ENCODE results near the gene GAS6.

GAS6 gene

DNA sequence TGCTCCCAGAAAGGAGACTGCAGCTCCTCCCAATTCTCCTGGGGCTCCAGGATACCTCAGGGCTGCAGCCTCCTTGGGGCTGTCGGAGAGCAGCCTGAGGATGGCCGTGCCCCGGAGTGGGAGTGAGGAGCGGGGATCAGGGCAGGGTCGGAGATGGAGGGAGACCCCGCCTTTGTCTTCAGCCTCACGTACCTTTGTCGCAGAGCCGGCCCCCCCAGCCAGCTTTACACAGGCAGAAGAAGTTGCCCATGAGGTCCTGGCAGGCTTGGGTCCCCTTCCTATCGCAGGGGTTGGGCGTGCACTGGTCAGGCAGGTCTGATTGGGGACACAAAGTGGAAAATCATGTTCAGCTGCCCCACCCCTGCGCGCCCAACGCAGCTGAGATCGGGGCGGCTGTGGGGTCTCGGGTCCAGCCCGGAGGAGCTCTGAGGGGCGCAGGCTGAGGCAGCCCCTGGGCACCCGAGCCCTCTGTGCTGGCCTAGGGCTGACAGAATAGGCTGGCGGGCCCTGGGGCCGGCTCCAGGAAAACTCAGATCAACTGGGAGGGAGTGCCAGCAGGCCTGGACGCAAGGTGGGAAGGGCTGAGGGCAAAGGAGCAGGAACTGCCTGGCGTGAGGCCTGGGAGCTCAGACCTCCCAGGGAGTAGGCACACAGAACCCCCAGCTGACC, 24.2 kb downstream of the GAS6 start:
- H3K36me3 ChIP-seq (ENCODE audit: control insufficient read depth in 2 of 2, insufficient read depth in 1 of 2, low read length in 2 of 2) = peaks cover 0 to 4% of the 10 kb centered on the region in 2 experiments; a peak in 1 of 3 replicates
- ChIA-PET POLR2A (no interaction called here), CTCF (no interaction called here)
- no peak overlapping the region for H3K27ac ChIP-seq (ENCODE audit: extremely low read depth, low read depth, low read length)
- peaks cover 7% of the 10 kb centered on the region for H3K4me1 ChIP-seq (ENCODE audit: control insufficient read depth, insufficient read depth, low read length)
- no peaks in the 10 kb centered on the region for H3K9me3 ChIP-seq (ENCODE audit: control insufficient read depth, insufficient read depth, low read depth, low read length)
- no peak overlapping the region for H3K4me3 ChIP-seq (ENCODE audit: low read depth, low read length)
- TF ChIP-seq ZBTB8A (tag by site-specific recombination; IDR thresholded peaks at IDR 0.05) (peak; percentile 21; the same call in 1 of the 2 replicates), ZNF791 (tag by site-specific recombination; IDR thresholded peaks at IDR 0.05) (no peak), ZBTB21 (tag by site-specific recombination; IDR thresholded peaks at IDR 0.05) (no peak), ZBTB1 (tag by site-specific recombination; IDR thresholded peaks at IDR 0.05) (no peak), TCF7L2 (IDR thresholded peaks at IDR 0.05; ENCODE audit: borderline replicate concordance, low read depth, low read length) (no peak), ZNF175 (tag by site-specific recombination; IDR thresholded peaks at IDR 0.05) (no peak), SP7 (tag by site-specific recombination; IDR thresholded peaks at IDR 0.05) (no peak), ZBTB17 (tag by site-specific recombination; IDR thresholded peaks at IDR 0.05) (0 out of 2 replicates have a peak, but pooled peaks have one; percentile 12), OSR2 (tag by site-specific recombination; IDR thresholded peaks at IDR 0.05) (no peak), ZNF701 (tag by site-specific recombination; IDR thresholded peaks at IDR 0.05) (no peak), ZNF530 (tag by site-specific recombination; IDR thresholded peaks at IDR 0.05; ENCODE audit: low read depth) (no peak), GLIS1 (tag by site-specific recombination; IDR thresholded peaks at IDR 0.05) (peak; percentile 42), ZNF514 (tag by site-specific recombination; IDR thresholded peaks at IDR 0.05) (no peak)
- TF ChIP-seq, protein P1, sequence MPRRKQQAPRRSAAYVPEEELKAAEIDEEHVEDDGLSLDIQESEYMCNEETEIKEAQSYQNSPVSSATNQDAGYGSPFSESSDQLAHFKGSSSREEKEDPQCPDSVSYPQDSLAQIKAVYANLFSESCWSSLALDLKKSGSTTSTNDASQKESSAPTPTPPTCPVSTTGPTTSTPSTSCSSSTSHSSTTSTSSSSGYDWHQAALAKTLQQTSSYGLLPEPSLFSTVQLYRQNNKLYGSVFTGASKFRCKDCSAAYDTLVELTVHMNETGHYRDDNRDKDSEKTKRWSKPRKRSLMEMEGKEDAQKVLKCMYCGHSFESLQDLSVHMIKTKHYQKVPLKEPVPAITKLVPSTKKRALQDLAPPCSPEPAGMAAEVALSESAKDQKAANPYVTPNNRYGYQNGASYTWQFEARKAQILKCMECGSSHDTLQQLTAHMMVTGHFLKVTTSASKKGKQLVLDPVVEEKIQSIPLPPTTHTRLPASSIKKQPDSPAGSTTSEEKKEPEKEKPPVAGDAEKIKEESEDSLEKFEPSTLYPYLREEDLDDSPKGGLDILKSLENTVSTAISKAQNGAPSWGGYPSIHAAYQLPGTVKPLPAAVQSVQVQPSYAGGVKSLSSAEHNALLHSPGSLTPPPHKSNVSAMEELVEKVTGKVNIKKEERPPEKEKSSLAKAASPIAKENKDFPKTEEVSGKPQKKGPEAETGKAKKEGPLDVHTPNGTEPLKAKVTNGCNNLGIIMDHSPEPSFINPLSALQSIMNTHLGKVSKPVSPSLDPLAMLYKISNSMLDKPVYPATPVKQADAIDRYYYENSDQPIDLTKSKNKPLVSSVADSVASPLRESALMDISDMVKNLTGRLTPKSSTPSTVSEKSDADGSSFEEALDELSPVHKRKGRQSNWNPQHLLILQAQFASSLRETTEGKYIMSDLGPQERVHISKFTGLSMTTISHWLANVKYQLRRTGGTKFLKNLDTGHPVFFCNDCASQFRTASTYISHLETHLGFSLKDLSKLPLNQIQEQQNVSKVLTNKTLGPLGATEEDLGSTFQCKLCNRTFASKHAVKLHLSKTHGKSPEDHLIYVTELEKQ (tag by site-specific recombination; IDR thresholded peaks at IDR 0.05; ENCODE audit: borderline replicate concordance) = no peak
- TF ChIP-seq, protein P2, sequence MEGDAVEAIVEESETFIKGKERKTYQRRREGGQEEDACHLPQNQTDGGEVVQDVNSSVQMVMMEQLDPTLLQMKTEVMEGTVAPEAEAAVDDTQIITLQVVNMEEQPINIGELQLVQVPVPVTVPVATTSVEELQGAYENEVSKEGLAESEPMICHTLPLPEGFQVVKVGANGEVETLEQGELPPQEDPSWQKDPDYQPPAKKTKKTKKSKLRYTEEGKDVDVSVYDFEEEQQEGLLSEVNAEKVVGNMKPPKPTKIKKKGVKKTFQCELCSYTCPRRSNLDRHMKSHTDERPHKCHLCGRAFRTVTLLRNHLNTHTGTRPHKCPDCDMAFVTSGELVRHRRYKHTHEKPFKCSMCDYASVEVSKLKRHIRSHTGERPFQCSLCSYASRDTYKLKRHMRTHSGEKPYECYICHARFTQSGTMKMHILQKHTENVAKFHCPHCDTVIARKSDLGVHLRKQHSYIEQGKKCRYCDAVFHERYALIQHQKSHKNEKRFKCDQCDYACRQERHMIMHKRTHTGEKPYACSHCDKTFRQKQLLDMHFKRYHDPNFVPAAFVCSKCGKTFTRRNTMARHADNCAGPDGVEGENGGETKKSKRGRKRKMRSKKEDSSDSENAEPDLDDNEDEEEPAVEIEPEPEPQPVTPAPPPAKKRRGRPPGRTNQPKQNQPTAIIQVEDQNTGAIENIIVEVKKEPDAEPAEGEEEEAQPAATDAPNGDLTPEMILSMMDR (tag by site-specific recombination; IDR thresholded peaks at IDR 0.05) = no peak
- TF ChIP-seq, protein P3, sequence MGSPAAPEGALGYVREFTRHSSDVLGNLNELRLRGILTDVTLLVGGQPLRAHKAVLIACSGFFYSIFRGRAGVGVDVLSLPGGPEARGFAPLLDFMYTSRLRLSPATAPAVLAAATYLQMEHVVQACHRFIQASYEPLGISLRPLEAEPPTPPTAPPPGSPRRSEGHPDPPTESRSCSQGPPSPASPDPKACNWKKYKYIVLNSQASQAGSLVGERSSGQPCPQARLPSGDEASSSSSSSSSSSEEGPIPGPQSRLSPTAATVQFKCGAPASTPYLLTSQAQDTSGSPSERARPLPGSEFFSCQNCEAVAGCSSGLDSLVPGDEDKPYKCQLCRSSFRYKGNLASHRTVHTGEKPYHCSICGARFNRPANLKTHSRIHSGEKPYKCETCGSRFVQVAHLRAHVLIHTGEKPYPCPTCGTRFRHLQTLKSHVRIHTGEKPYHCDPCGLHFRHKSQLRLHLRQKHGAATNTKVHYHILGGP (tag by site-specific recombination; IDR thresholded peaks at IDR 0.05) = no peak
- TF ChIP-seq, protein P4, sequence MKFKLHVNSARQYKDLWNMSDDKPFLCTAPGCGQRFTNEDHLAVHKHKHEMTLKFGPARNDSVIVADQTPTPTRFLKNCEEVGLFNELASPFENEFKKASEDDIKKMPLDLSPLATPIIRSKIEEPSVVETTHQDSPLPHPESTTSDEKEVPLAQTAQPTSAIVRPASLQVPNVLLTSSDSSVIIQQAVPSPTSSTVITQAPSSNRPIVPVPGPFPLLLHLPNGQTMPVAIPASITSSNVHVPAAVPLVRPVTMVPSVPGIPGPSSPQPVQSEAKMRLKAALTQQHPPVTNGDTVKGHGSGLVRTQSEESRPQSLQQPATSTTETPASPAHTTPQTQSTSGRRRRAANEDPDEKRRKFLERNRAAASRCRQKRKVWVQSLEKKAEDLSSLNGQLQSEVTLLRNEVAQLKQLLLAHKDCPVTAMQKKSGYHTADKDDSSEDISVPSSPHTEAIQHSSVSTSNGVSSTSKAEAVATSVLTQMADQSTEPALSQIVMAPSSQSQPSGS (tag by site-specific recombination; IDR thresholded peaks at IDR 0.05; ENCODE audit: low read depth) = no peak
- TF ChIP-seq, protein P5, sequence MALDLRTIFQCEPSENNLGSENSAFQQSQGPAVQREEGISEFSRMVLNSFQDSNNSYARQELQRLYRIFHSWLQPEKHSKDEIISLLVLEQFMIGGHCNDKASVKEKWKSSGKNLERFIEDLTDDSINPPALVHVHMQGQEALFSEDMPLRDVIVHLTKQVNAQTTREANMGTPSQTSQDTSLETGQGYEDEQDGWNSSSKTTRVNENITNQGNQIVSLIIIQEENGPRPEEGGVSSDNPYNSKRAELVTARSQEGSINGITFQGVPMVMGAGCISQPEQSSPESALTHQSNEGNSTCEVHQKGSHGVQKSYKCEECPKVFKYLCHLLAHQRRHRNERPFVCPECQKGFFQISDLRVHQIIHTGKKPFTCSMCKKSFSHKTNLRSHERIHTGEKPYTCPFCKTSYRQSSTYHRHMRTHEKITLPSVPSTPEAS (tag by site-specific recombination; IDR thresholded peaks at IDR 0.05) = no peak
- TF ChIP-seq, protein P6, sequence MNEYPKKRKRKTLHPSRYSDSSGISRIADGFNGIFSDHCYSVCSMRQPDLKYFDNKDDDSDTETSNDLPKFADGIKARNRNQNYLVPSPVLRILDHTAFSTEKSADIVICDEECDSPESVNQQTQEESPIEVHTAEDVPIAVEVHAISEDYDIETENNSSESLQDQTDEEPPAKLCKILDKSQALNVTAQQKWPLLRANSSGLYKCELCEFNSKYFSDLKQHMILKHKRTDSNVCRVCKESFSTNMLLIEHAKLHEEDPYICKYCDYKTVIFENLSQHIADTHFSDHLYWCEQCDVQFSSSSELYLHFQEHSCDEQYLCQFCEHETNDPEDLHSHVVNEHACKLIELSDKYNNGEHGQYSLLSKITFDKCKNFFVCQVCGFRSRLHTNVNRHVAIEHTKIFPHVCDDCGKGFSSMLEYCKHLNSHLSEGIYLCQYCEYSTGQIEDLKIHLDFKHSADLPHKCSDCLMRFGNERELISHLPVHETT (tag by site-specific recombination; IDR thresholded peaks at IDR 0.05) = no peak
- TF ChIP-seq, protein P7, sequence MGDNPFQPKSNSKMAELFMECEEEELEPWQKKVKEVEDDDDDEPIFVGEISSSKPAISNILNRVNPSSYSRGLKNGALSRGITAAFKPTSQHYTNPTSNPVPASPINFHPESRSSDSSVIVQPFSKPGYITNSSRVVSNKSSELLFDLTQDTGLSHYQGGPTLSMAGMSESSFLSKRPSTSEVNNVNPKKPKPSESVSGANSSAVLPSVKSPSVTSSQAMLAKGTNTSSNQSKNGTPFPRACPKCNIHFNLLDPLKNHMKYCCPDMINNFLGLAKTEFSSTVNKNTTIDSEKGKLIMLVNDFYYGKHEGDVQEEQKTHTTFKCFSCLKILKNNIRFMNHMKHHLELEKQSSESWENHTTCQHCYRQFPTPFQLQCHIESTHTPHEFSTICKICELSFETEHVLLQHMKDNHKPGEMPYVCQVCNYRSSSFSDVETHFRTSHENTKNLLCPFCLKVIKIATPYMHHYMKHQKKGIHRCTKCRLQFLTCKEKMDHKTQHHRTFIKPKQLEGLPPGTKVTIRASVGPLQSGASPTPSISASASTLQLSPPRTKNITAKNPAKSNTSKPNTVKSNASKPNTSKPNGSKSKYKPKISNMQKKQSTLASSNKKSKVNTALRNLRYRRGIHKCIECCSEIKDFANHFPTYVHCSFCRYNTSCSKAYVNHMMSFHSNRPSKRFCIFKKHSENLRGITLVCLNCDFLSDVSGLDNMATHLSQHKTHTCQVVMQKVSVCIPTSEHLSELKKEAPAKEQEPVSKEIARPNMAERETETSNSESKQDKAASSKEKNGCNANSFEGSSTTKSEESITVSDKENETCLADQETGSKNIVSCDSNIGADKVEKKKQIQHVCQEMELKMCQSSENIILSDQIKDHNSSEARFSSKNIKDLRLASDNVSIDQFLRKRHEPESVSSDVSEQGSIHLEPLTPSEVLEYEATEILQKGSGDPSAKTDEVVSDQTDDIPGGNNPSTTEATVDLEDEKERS (tag by site-specific recombination; IDR thresholded peaks at IDR 0.05) = no peak

Measured in HEK293 (cell line).